NCI-H446 (cell line): ENCODE data around the gene RHOT1.

Experiments used
- DNase-seq, 2 experiments: peaks; one replicate each; lab custom pipeline; 2025; lab: John Stamatoyannopoulos, UW

RHOT1 gene

DNA sequence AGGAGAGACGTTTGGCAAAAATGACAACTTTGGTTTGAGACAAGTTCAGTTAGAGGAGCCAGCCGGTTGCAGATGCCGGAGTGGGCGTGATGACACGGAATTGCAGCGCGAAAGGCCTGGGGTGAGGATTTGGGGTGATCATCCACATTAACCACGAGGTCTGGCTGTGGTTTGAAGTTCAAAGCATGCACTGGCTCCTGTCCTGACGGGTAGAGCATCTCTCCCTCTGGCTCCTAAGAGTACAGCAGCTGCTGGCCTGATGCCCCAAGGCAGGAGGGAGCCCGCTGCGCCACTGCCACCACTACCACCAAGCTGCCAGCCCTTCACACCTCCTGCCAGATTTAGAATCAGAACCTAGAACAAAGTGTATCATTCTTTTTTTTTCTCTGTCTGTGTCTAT lies 127.1 kb downstream of the RHOT1 start:
- DNase-seq, result peak; percentile 47 to 75

DNA sequence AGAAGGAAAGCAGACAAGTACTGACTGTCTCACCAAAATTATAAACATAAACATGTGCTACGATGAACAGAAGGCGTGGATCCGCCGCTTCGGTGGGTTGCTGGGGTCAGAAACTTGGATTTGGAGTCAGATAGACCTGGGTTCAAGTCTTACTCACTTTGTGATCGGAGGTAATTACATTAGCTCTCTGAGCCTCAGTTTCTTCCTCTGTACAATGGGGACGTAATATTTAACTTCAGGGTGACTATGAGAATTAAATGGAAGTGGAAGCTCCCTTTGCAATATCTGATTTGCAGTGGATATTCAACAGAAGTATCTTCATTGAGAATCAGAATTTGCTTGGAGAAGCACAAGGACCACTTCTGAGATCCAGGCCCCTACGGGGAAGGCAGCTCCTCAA lies 129.5 kb downstream of the RHOT1 start:
- no peak for DNase-seq

GRCh38 chr17:32274101-32274500 lies 131.8 kb downstream of the RHOT1 start:
- DNase-seq, result no peak

- no peak for DNase-seq
Observed at GRCh38 chr17:32274643-32275042, 132.3 kb downstream of the RHOT1 start.
